Upper lobe of left lung (tissue), 6 donors: ENCODE data around the gene CHCHD6. TPM values are rescaled to one million over a fixed set of nuclear protein-coding genes. Genes with fewer than 3 reads are reported as not detected.

ENCODE experiments used
- ATAC-seq, 2 donors: fragments of 200-7000 bp; cut with Tn5 transposase; one replicate each; pipeline ENCODE4 v1.9.1; 2022; ENCODE audit warnings: mild to moderate bottlenecking in 2 of 2, moderate library complexity in 2 of 2; ENCODE audit not compliant: low FRiP score in 2 of 2
- DNase-seq, 2 donors: peaks; one replicate each; pipeline ENCODE4 v3.0.0-alpha.2; 2019 to 2020
- H3K27ac ChIP-seq, 4 donors: fragments of 200-600 bp; sonication (generic); one replicate each; pipeline ENCODE4 v1.5.1; 2016 to 2019
- H3K27me3 ChIP-seq, 4 donors: fragments of 200-600 bp; sonication (generic); one replicate each; pipeline ENCODE4 v1.5.1; 2017 to 2019
- H3K36me3 ChIP-seq, 4 donors: fragments of 200-600 bp; sonication (generic); one replicate each; pipeline ENCODE4 v1.5.1; 2016 to 2019
- H3K4me1 ChIP-seq, 4 donors: fragments of 200-600 bp; sonication (generic); one replicate each; pipeline ENCODE4 v1.5.1; 2018 to 2019
- H3K4me3 ChIP-seq, 4 donors: fragments of 200-600 bp; sonication (generic); one replicate each; pipeline ENCODE4 v1.5.1; 2017 to 2019; ENCODE audit warnings: mild to moderate bottlenecking in 2 of 4, moderate library complexity in 1 of 4
- H3K9me3 ChIP-seq, 4 donors: fragments of 200-600 bp; sonication (generic); one replicate each; pipeline ENCODE4 v1.5.1; 2018 to 2019
- CTCF ChIP-seq, 6 experiments: fragments of 450-650 bp in 4 of 6; fragments of 200-600 bp in 2 of 6; sonication (generic) in 2 of 6; IDR thresholded peaks; one replicate each; pipeline ENCODE4 v1.5.1; 2016 to 2019; ENCODE audit warnings: antibody characterized with exemption in 6 of 6
- EP300 ChIP-seq, 4 donors: sonication (generic); formaldehyde crosslinking; IDR thresholded peaks; one replicate each; pipeline ENCODE4 v1.5.1; 2017; ENCODE audit warnings: antibody characterized with exemption in 4 of 4, control low read depth in 2 of 4
- POLR2A ChIP-seq, 4 donors: fragments of 450-650 bp; IDR thresholded peaks; one replicate each; pipeline ENCODE4 v1.5.1; 2016 to 2017; ENCODE audit warnings: antibody characterized with exemption in 4 of 4, mild to moderate bottlenecking in 2 of 4
- POLR2AphosphoS5 ChIP-seq, 2 donors: sonication (generic); formaldehyde crosslinking; IDR thresholded peaks; one replicate each; pipeline ENCODE4 v1.5.1; 2017; ENCODE audit warnings: antibody characterized with exemption in 2 of 2
- WGBS, 2 donors: methylation state at CpG; one replicate each; pipeline ENCODE4 v1.1.5; 2017 to 2018; 5-methylcytosine and 5-hydroxymethylcytosine counted together
- total RNA-seq, 6 donors: library from RNA; depleted of rRNA in 4 of 6; stranded (reverse); fragments of >200 nt in 4 of 6; gene quantifications; one replicate each; pipeline versions ENCODE4 v1.1.0 to v1.2.1, GENCODE V29; 2016 to 2021
- donor health status: DM: no; HTN: no; CAD: no; lungs with moderate emphysema.
- donor health status: DM: no; HTN: yes; CAD: no; lungs with severe emphysema.

The CHCHD6 gene
- total RNA-seq, 6 donors from 2014 or later = 16.6 to 35.6 (median 21.8) TPM

GRCh38 chr3:126714276-126714900, 10.3 kb downstream of the CHCHD6 start:
- no peak overlapping the region for H3K4me3 ChIP-seq
- ATAC-seq = no peak
- WGBS, 2 donors = 94 to 98% methylated on average over 11 to 14 of the region's 14 CpGs
- H3K27ac ChIP-seq = no peak overlapping the region
- DNase-seq = no peak
- H3K27me3 ChIP-seq = no peaks in the 10 kb centered on the region
- H3K36me3 ChIP-seq = no peaks in the 10 kb centered on the region
- TF ChIP-seq POLR2A (IDR thresholded peaks at IDR 0.05) = no peak
- no peak for TF ChIP-seq CTCF (IDR thresholded peaks at IDR 0.05)
- TF ChIP-seq EP300 (IDR thresholded peaks at IDR 0.05) = no peak
- TF ChIP-seq POLR2AphosphoS5 (IDR thresholded peaks at IDR 0.05) = no peak
- no peaks in the 10 kb centered on the region for H3K4me1 ChIP-seq
- H3K9me3 ChIP-seq = no peaks in the 10 kb centered on the region

GRCh38 chr3:126714921-126715320, 10.9 kb downstream of the CHCHD6 start:
- Histone ChIP-seq H3K4me1 (no peaks in the 10 kb centered on the region), H3K36me3 (no peaks in the 10 kb centered on the region), H3K27me3 (no peaks in the 10 kb centered on the region), H3K4me3 (no peak overlapping the region), H3K27ac (no peak overlapping the region), H3K9me3 (no peaks in the 10 kb centered on the region)
- no peak for ATAC-seq
- WGBS, 2 donors = 80% methylated on average over 6 of the region's 6 CpGs
- TF ChIP-seq POLR2A (IDR thresholded peaks at IDR 0.05) = no peak
- TF ChIP-seq POLR2AphosphoS5 (IDR thresholded peaks at IDR 0.05) = no peak
- TF ChIP-seq CTCF (IDR thresholded peaks at IDR 0.05) = no peak
- no peak for TF ChIP-seq EP300 (IDR thresholded peaks at IDR 0.05)
- no peak for DNase-seq

- DNase-seq = no peak
- H3K27me3 ChIP-seq = no peaks in the 10 kb centered on the region
- H3K27ac ChIP-seq = no peak overlapping the region
- 76 to 94% methylated on average over 1 of the region's 1 CpG for WGBS, 2 donors
- no peak overlapping the region for H3K4me3 ChIP-seq
- no peak for TF ChIP-seq EP300 (IDR thresholded peaks at IDR 0.05)
- TF ChIP-seq CTCF (IDR thresholded peaks at IDR 0.05) = no peak
- no peak for TF ChIP-seq POLR2AphosphoS5 (IDR thresholded peaks at IDR 0.05)
- TF ChIP-seq POLR2A (IDR thresholded peaks at IDR 0.05) = no peak
- ATAC-seq = no peak
- no peaks in the 10 kb centered on the region for H3K4me1 ChIP-seq
- H3K9me3 ChIP-seq = no peaks in the 10 kb centered on the region
- no peaks in the 10 kb centered on the region for H3K36me3 ChIP-seq
Measured at GRCh38 chr3:126715432-126715831, 11.4 kb downstream of the CHCHD6 start.

GRCh38 chr3:126716057-126716456, 12.0 kb downstream of the CHCHD6 start:
- Histone ChIP-seq H3K36me3 (no peaks in the 10 kb centered on the region), H3K9me3 (no peaks in the 10 kb centered on the region), H3K27ac (no peak overlapping the region), H3K4me3 (no peak overlapping the region), H3K27me3 (no peaks in the 10 kb centered on the region), H3K4me1 (no peaks in the 10 kb centered on the region)
- 60 to 93% methylated on average over 7 of the region's 7 CpGs for WGBS, 2 donors
- TF ChIP-seq EP300 (IDR thresholded peaks at IDR 0.05) = no peak
- TF ChIP-seq CTCF (IDR thresholded peaks at IDR 0.05) = no peak
- ATAC-seq (no peak), DNase-seq (no peak)
